MM.1S (cell line): Measurements from ENCODE around the gene CST4.
"Not testable (repeated sequence)": the region's sequence is repeated elsewhere in the genome, so short reads cannot be mapped to it uniquely, and the experiment has no call there.

Experiments used
- CTCF ChIP-seq: fragments of 300-600 bp; sonication (generic); IDR thresholded peaks from 2 replicates; pipeline ENCODE4 v1.5.1; 2016; ENCODE audit warnings: antibody characterized with exemption, low read length, mixed read lengths
- EZH2 ChIP-seq: fragments of 300-600 bp; sonication (generic); optimal IDR thresholded peaks from 2 replicates; pipeline ENCODE3; 2017; ENCODE audit warnings: low read depth, mild to moderate bottlenecking, antibody characterized with exemption, low read length, mixed read lengths
- EZH2phosphoT487 ChIP-seq: fragments of 300-600 bp; sonication (generic); IDR thresholded peaks from 2 replicates; pipeline ENCODE4 v1.6.1; 2018; ENCODE audit warnings: antibody characterized with exemption, low read length

GRCh38 chr20:23635768-23636090, 53.1 kb downstream of the CST4 start:
- not testable (repeated sequence) for TF ChIP-seq CTCF, EZH2, EZH2phosphoT487
